BE2C (cell line): ENCODE data around the gene CD109.

ENCODE experiments used
- DNase-seq: peaks from one replicate; pipeline ENCODE4 v3.0.0-alpha.2; 2020
- H3K27me3 ChIP-seq: fragments of 250-450 bp; sonication (Bioruptor Pico); 2 replicates; pipeline ENCODE4 v1.5.1; 2020; ENCODE audit warnings: mild to moderate bottlenecking
- H3K36me3 ChIP-seq: fragments of 250-450 bp; sonication (Bioruptor Pico); 2 replicates; pipeline ENCODE4 v1.5.1; 2020; ENCODE audit warnings: mild to moderate bottlenecking
- H3K4me1 ChIP-seq: fragments of 250-450 bp; sonication (Bioruptor Pico); 2 replicates; pipeline ENCODE4 v1.5.1; 2020
- H3K4me3 ChIP-seq: 2 replicates; pipeline ENCODE4 v1.5.1; 2011; ENCODE audit warnings: low read depth, low read length
- H3K9me3 ChIP-seq: fragments of 250-450 bp; sonication (Bioruptor Pico); 2 replicates; pipeline ENCODE4 v1.5.1; 2020
- CTCF ChIP-seq: IDR thresholded peaks from 2 replicates; pipeline ENCODE4 v1.5.1; 2012; ENCODE audit warnings: mild to moderate bottlenecking, low read depth, low read length

Gene CD109

GRCh38 chr6:73752943-73753342 lies 56.9 kb downstream of the CD109 start:
- no peaks in the 10 kb centered on the region for H3K27me3 ChIP-seq
- no peak for TF ChIP-seq CTCF
- no peaks in the 10 kb centered on the region for H3K36me3 ChIP-seq
- H3K4me3 ChIP-seq = no peak overlapping the region
- no peaks in the 10 kb centered on the region for H3K4me1 ChIP-seq
- no peak for DNase-seq
- H3K9me3 ChIP-seq = no peaks in the 10 kb centered on the region

GRCh38 chr6:73766040-73766439 lies 70.0 kb downstream of the CD109 start:
- Histone ChIP-seq H3K9me3 (no peaks in the 10 kb centered on the region), H3K4me1 (no peaks in the 10 kb centered on the region), H3K27me3 (no peaks in the 10 kb centered on the region), H3K4me3 (no peak overlapping the region), H3K36me3 (no peaks in the 10 kb centered on the region)
- no peak for TF ChIP-seq CTCF
- no peak for DNase-seq

- no peak for TF ChIP-seq CTCF
- DNase-seq = no peak
- Histone ChIP-seq H3K4me1 (no peaks in the 10 kb centered on the region), H3K4me3 (no peak overlapping the region), H3K9me3 (no peaks in the 10 kb centered on the region), H3K36me3 (no peaks in the 10 kb centered on the region), H3K27me3 (no peaks in the 10 kb centered on the region)
Observed at GRCh38 chr6:73768558-73768957, 72.6 kb downstream of the CD109 start.

GRCh38 chr6:73769976-73770375 lies 74.0 kb downstream of the CD109 start:
- no peaks in the 10 kb centered on the region for H3K9me3 ChIP-seq
- TF ChIP-seq CTCF = no peak
- H3K27me3 ChIP-seq = no peaks in the 10 kb centered on the region
- no peak overlapping the region for H3K4me3 ChIP-seq
- H3K4me1 ChIP-seq = no peaks in the 10 kb centered on the region
- no peak for DNase-seq
- no peaks in the 10 kb centered on the region for H3K36me3 ChIP-seq

GRCh38 chr6:73774311-73774774 lies 78.3 kb downstream of the CD109 start:
- TF ChIP-seq CTCF = no peak
- Histone ChIP-seq H3K4me1 (no peaks in the 10 kb centered on the region), H3K36me3 (no peaks in the 10 kb centered on the region), H3K27me3 (no peaks in the 10 kb centered on the region), H3K4me3 (no peak overlapping the region), H3K9me3 (no peaks in the 10 kb centered on the region)
- DNase-seq = no peak

GRCh38 chr6:73779943-73780342 lies 83.9 kb downstream of the CD109 start:
- TF ChIP-seq CTCF = no peak
- DNase-seq = no peak
- Histone ChIP-seq H3K27me3 (no peaks in the 10 kb centered on the region), H3K4me1 (no peaks in the 10 kb centered on the region), H3K4me3 (no peak overlapping the region), H3K9me3 (no peaks in the 10 kb centered on the region), H3K36me3 (no peaks in the 10 kb centered on the region)
